Measurements from ENCODE around the gene ADAMTS2.

ADAMTS2 gene

DNA sequence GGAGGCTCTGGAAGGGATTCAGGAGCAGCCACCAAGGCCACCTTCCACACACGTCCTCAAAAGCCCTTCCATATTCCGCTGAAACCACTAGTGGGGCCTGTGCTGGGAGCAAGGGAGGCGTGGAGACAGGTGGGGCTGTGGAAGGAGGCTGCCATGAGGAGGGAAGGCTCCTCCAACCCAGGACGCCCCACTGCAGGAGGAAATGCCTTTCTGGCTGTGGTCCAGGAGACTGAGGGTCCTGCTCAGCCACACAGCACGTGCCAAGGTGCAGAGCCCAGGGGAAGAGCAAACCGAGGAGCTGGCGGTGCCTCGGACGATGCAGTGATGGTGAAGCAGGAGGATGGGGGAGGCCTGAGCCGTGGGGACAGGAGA is 49.5 kb downstream of the ADAMTS2 start:
- no peak for DNase-seq (ENCODE audit: extremely low read depth, low read depth)
- H3K4me3 ChIP-seq (replicated peaks; ENCODE audit: low read depth, low read length): no peak overlapping the region
- TF ChIP-seq CTCF (IDR thresholded peaks at IDR 0.05; ENCODE audit: low read depth, low read length, missing control alignments): no peak

- no peak for TF ChIP-seq CTCF (IDR thresholded peaks at IDR 0.05; ENCODE audit: low read depth, low read length, missing control alignments)
- no peak overlapping the region for H3K4me3 ChIP-seq (replicated peaks; ENCODE audit: low read depth, low read length)
- DNase-seq (ENCODE audit: extremely low read depth, low read depth): no peak
These were observed 50.1 kb downstream of the ADAMTS2 start for GRCh38 chr5:179294891-179295777.

DNA sequence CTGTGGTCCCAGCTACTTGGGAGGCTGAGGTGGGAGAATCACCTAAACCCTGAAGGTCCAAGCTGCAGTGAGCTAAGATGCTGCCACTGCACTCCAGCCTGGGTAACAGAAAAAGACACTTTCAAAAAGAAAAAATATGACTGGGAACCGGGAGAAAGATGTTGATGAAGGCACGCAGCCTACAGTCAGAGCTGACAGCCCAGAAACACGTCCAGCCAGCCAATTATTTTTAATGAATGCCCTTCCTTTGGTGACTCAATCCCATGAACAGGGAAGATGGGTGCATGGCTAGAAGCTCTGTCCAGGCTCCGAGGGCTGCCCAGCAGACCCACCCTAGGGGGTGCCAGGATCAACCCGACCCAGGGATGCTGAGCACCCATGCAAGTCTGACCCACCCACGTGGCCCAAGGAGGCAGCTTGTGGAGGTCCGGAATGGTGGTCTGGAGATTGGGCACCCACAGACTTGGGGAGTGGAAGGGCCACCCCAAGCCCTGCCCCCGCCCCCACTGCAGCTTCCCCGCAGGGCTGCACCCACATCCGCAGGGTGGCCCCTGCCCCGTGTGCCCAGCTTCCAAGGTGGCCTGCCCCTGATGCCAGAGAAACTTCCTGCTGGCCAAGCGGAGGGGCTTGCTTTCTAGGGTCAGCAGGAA is 51.0 kb downstream of the ADAMTS2 start:
- TF ChIP-seq CTCF (IDR thresholded peaks at IDR 0.05; ENCODE audit: low read depth, low read length, missing control alignments): no peak
- no peak overlapping the region for H3K4me3 ChIP-seq (replicated peaks; ENCODE audit: low read depth, low read length)
- no peak for DNase-seq (ENCODE audit: extremely low read depth, low read depth)

GRCh38 chr5:179292681-179293635 is 52.3 kb downstream of the ADAMTS2 start:
- DNase-seq (ENCODE audit: extremely low read depth, low read depth): no peak
- TF ChIP-seq CTCF (IDR thresholded peaks at IDR 0.05; ENCODE audit: low read depth, low read length, missing control alignments): no peak
- H3K4me3 ChIP-seq (replicated peaks; ENCODE audit: low read depth, low read length): no peak overlapping the region

GRCh38 chr5:179292202-179292601 is 53.1 kb downstream of the ADAMTS2 start:
- no peak for TF ChIP-seq CTCF (IDR thresholded peaks at IDR 0.05; ENCODE audit: low read depth, low read length, missing control alignments)
- no peak for DNase-seq (ENCODE audit: extremely low read depth, low read depth)

GRCh38 chr5:179290681-179291540 is 54.4 kb downstream of the ADAMTS2 start:
- no peak overlapping the region for H3K4me3 ChIP-seq (replicated peaks; ENCODE audit: low read depth, low read length)
- no peak for TF ChIP-seq CTCF (IDR thresholded peaks at IDR 0.05; ENCODE audit: low read depth, low read length, missing control alignments)
- no peak for DNase-seq (ENCODE audit: extremely low read depth, low read depth)

More at GRCh38 chr5:179292202-179292601, 53.1 kb downstream of the ADAMTS2 start:
- no peak overlapping the region for H3K4me3 ChIP-seq (replicated peaks; ENCODE audit: low read depth, low read length)
